Natural killer cell (primary cell): ENCODE measurements around the gene CCDC85A. TPM values are rescaled to one million over a fixed set of nuclear protein-coding genes. Genes with fewer than 3 reads are reported as not detected.

ENCODE experiments used
- ATAC-seq, 3 donors: fragments of 150-1000 bp in 2 of 3; fragments of 200-7000 bp in 1 of 3; cut with Tn5 transposase; 1 replicate in 1 of 3; 2 replicates in 2 of 3; pipeline ENCODE4 v1.10.0; 2021; ENCODE audit warnings: mild to moderate bottlenecking in 2 of 3, moderate library complexity in 2 of 3
- DNase-seq, 2 donors: peaks; one replicate each; pipeline versions ENCODE4 v3.0.0 to v3.0.0-alpha.2; 2013 to 2021; ENCODE audit warnings: mixed read lengths in 1 of 2
- H3K27ac ChIP-seq: one replicate; pipeline ENCODE4 v1.5.1; 2013; ENCODE audit warnings: mild to moderate bottlenecking, low read length
- H3K27me3 ChIP-seq: one replicate; pipeline ENCODE4 v1.6.1; 2013; ENCODE audit warnings: low read length; ENCODE audit not compliant: control insufficient read depth, insufficient read depth
- H3K36me3 ChIP-seq: one replicate; pipeline ENCODE4 v1.6.1; 2013; ENCODE audit warnings: low read length; ENCODE audit not compliant: control insufficient read depth, insufficient read depth
- H3K4me1 ChIP-seq: one replicate; pipeline ENCODE4 v1.6.1; 2013; ENCODE audit warnings: low read length; ENCODE audit not compliant: control insufficient read depth, insufficient read depth
- H3K4me3 ChIP-seq: one replicate; pipeline ENCODE4 v1.5.1; 2013; ENCODE audit warnings: low read length
- H3K9me3 ChIP-seq: one replicate; pipeline ENCODE4 v1.6.1; 2013; ENCODE audit warnings: low read length; ENCODE audit not compliant: control insufficient read depth, insufficient read depth
- H3K27ac Mint-ChIP-seq, 2 donors: one replicate each; pipeline ENCODE4 v1.8.0; 2022; ENCODE audit warnings: mild to moderate bottlenecking in 2 of 2, mixed read lengths in 2 of 2, moderate library complexity in 1 of 2
- H3K27me3 Mint-ChIP-seq, 2 donors: one replicate each; pipeline ENCODE4 v1.8.0; 2022; ENCODE audit warnings: low read depth in 2 of 2, mixed read lengths in 2 of 2
- H3K36me3 Mint-ChIP-seq: one replicate; pipeline ENCODE4 v1.8.0; 2022; ENCODE audit warnings: mixed read lengths
- H3K4me1 Mint-ChIP-seq, 2 donors: one replicate each; pipeline ENCODE4 v1.8.0; 2022; ENCODE audit warnings: mixed read lengths in 2 of 2
- H3K4me3 Mint-ChIP-seq: one replicate; pipeline ENCODE4 v1.8.0; 2022; ENCODE audit warnings: mild to moderate bottlenecking, moderate library complexity, mixed read lengths
- H3K9me3 Mint-ChIP-seq, 2 donors: one replicate each; pipeline ENCODE4 v1.8.0; 2022; ENCODE audit warnings: mixed read lengths in 2 of 2
- CTCF ChIP-seq: fragments of 200-600 bp; IDR thresholded peaks from one replicate; pipeline ENCODE4 v1.8.0; 2022; ENCODE audit warnings: antibody characterized with exemption
- WGBS: methylation state at CpG from one replicate; pipeline ENCODE4 v1.1.7; 2013; ENCODE audit warnings: missing lambda C conversion rate; ENCODE audit not compliant: insufficient coverage; 5-methylcytosine and 5-hydroxymethylcytosine counted together
- intact Hi-C: fragments of 100-400 bp; cut with micrococcal nuclease; formaldehyde crosslinking; loops from one replicate; pipeline ENCODE4 v1.14.2; 2022
- total RNA-seq, 4 donors: library from RNA; stranded (reverse); fragments of 120-200 nt in 1 of 4; gene quantifications; one replicate each; pipeline versions ENCODE4 v1.2.3 to v1.2.4, GENCODE V29; 2013 to 2022

The CCDC85A gene
- total RNA-seq, 3 donors from 2014 or later (not counting 1 experiment from before 2014, with no cell fraction given) = not detected

GRCh38 chr2:56376699-56377665 is 193.2 kb downstream of the CCDC85A start:
- Histone ChIP-seq H3K4me1 (no peaks in the 10 kb centered on the region), H3K36me3 (no peaks in the 10 kb centered on the region), H3K9me3 (no peaks in the 10 kb centered on the region), H3K27ac (no peak overlapping the region), H3K4me3 (no peak overlapping the region), H3K27me3 (no peaks in the 10 kb centered on the region)
- WGBS = 94% methylated on average over 2 of the region's 2 CpGs
- Mint-ChIP-seq H3K36me3 (no peaks in the 10 kb centered on the region), H3K27ac (no peak overlapping the region), H3K4me3 (no peak overlapping the region), H3K27me3 (no peaks in the 10 kb centered on the region), H3K4me1 (no peaks in the 10 kb centered on the region), H3K9me3 (peaks cover 3 to 15% of the 10 kb centered on the region in 2 donors)
- DNase-seq = no peak
- intact Hi-C loops = no loop called here
- ATAC-seq = no peak
- TF ChIP-seq CTCF = no peak

GRCh38 chr2:56379066-56379465 is 195.3 kb downstream of the CCDC85A start:
- Mint-ChIP-seq H3K9me3 (peaks cover 9 to 10% of the 10 kb centered on the region in 2 donors), H3K27me3 (no peaks in the 10 kb centered on the region), H3K4me1 (no peaks in the 10 kb centered on the region), H3K27ac (no peak overlapping the region), H3K4me3 (no peak overlapping the region), H3K36me3 (no peaks in the 10 kb centered on the region)
- no peak for TF ChIP-seq CTCF
- no peaks in the 10 kb centered on the region for H3K4me1 ChIP-seq
- no peaks in the 10 kb centered on the region for H3K27me3 ChIP-seq
- no peaks in the 10 kb centered on the region for H3K9me3 ChIP-seq
- intact Hi-C loops = no loop called here
- ATAC-seq = no peak
- H3K4me3 ChIP-seq = no peak overlapping the region
- no peak for DNase-seq
- H3K36me3 ChIP-seq = no peaks in the 10 kb centered on the region
- 87% methylated on average over 2 of the region's 2 CpGs for WGBS
- H3K27ac ChIP-seq = no peak overlapping the region

- no peak for TF ChIP-seq CTCF
- ATAC-seq (no peak), DNase-seq (no peak)
- no peaks in the 10 kb centered on the region for H3K9me3 ChIP-seq
- WGBS = 70% methylated on average over 2 of the region's 2 CpGs
- Mint-ChIP-seq H3K36me3 (no peaks in the 10 kb centered on the region), H3K4me1 (no peaks in the 10 kb centered on the region), H3K9me3 (peaks cover 8 to 9% of the 10 kb centered on the region in 2 donors), H3K4me3 (no peak overlapping the region), H3K27me3 (no peaks in the 10 kb centered on the region), H3K27ac (no peak overlapping the region)
- no peaks in the 10 kb centered on the region for H3K27me3 ChIP-seq
- H3K4me1 ChIP-seq = no peaks in the 10 kb centered on the region
- no peak overlapping the region for H3K27ac ChIP-seq
- H3K4me3 ChIP-seq = no peak overlapping the region
- intact Hi-C loops = no loop called here
- no peaks in the 10 kb centered on the region for H3K36me3 ChIP-seq
Observed at GRCh38 chr2:56380861-56381260, 197.1 kb downstream of the CCDC85A start.
